K562 (cell line): ENCODE results near the gene EHBP1. TPM values are rescaled to one million over a fixed set of nuclear protein-coding genes. Genes with fewer than 3 reads are reported as not detected.

Source experiments
- ATAC-seq: fragments of 200-7000 bp; cut with Tn5 transposase; 3 replicates; pipeline ENCODE4 v1.9.1; 2020; ENCODE audit warnings: moderate library complexity
- BruUV-seq: library from RNA; stranded (reverse); fragments of 400-500 nt; replicated peaks from 2 replicates; lab custom pipeline; 2021; lab: Mats Ljungman, UMichigan
- CTCF ChIA-PET: fragments of 300-600 bp; formaldehyde crosslinking; extraction: SDS; loops from one replicate; lab custom pipeline; 2021; ENCODE audit warnings: low intra/inter-chr PET ratio; lab: Yijun Ruan, JAX
- POLR2A ChIA-PET: fragments of 300-600, 350-650 bp; sonication (Branson Sonifier 250); formaldehyde crosslinking; extraction: SDS; loops from one replicate; lab custom pipeline; 2021; ENCODE audit warnings: antibody characterized with exemption, inconsistent platforms; lab: Yijun Ruan, JAX
- DNase-seq, 4 experiments: peaks; one replicate each; pipeline versions ENCODE4 v3.0.0 to v3.0.0-alpha.2; 2011 to 2018; ENCODE audit warnings: low spot score in 3 of 4, mixed read lengths in 3 of 4; ENCODE audit errors: extremely low read depth in 1 of 4
- FAIRE-seq: peaks from 2 replicates; lab custom pipeline; 2011; peaks lifted over from hg19 to GRCh38; lab: Jason Lieb, UNC
- H2AFZ ChIP-seq: 2 replicates; pipeline ENCODE4 v1.6.0; 2011; ENCODE audit warnings: low read depth, low read length, control low read depth, inconsistent platforms
- H3K27ac ChIP-seq: fragments of 200-600 bp; 3 replicates; pipeline ENCODE4 v1.8.0; 2011; ENCODE audit warnings: low read depth, mild to moderate bottlenecking, control low read depth, inconsistent platforms, low read length, moderate library complexity, mixed read lengths; ENCODE audit errors: extremely low read depth
- H3K27me3 ChIP-seq, 2 experiments: fragments of 300-600 bp in 1 of 2; 2 replicates in 1 of 2; 3 replicates in 1 of 2; pipeline versions ENCODE4 v1.6.0 to v1.8.0; 2011; ENCODE audit warnings: inconsistent platforms in 2 of 2, low read length in 2 of 2, mild to moderate bottlenecking in 1 of 2, mixed read lengths in 1 of 2, moderate library complexity in 1 of 2; ENCODE audit not compliant: control insufficient read depth in 2 of 2, insufficient read depth in 2 of 2
- H3K36me3 ChIP-seq: fragments of 300-600 bp; 3 replicates; pipeline ENCODE4 v1.8.0; 2011; ENCODE audit warnings: mild to moderate bottlenecking, low read length, inconsistent platforms; ENCODE audit not compliant: control insufficient read depth, insufficient read depth
- H3K4me1 ChIP-seq, 2 experiments: fragments of 200-600 bp in 1 of 2; replicated peaks in 1 of 2; 2 replicates in 1 of 2; 3 replicates in 1 of 2; pipeline versions ENCODE4 v1.5.1 to v1.8.0; 2011; ENCODE audit warnings: inconsistent platforms in 2 of 2, low read length in 2 of 2, mild to moderate bottlenecking in 1 of 2, mixed read lengths in 1 of 2, moderate library complexity in 1 of 2; ENCODE audit not compliant: control insufficient read depth in 2 of 2, insufficient read depth in 2 of 2
- H3K4me2 ChIP-seq: 2 replicates; pipeline ENCODE4 v1.6.1; 2011; ENCODE audit warnings: low read length, control low read depth, inconsistent platforms, mixed read lengths; ENCODE audit not compliant: insufficient read depth
- H3K4me3 ChIP-seq: fragments of 200-600 bp; sonication (generic), shearing (Covaris generic); 2 replicates; pipeline ENCODE4 v1.5.1; 2016; ENCODE audit warnings: control low read depth, inconsistent platforms
- H3K79me2 ChIP-seq: fragments of 200-600 bp; 3 replicates; pipeline ENCODE4 v1.8.0; 2011; ENCODE audit warnings: low read length, inconsistent platforms; ENCODE audit not compliant: control insufficient read depth, insufficient read depth
- H3K9ac ChIP-seq, 2 experiments: 2 replicates each; pipeline versions ENCODE4 v1.6.0 to v1.6.1; 2011; ENCODE audit warnings: low read depth in 2 of 2, low read length in 2 of 2, control low read depth in 1 of 2, inconsistent platforms in 1 of 2, mild to moderate bottlenecking in 1 of 2, mixed read lengths in 1 of 2; ENCODE audit not compliant: insufficient read depth in 1 of 2
- H3K9me1 ChIP-seq: one replicate; pipeline ENCODE4 v1.6.0; 2011; ENCODE audit warnings: inconsistent platforms, mild to moderate bottlenecking, low read length, moderate library complexity; ENCODE audit not compliant: control insufficient read depth, insufficient read depth
- H3K9me3 ChIP-seq: replicated peaks from 2 replicates; pipeline ENCODE4 v1.5.1; 2011; ENCODE audit warnings: low read depth, low read length, inconsistent platforms; ENCODE audit not compliant: control insufficient read depth, insufficient read depth
- H4K20me1 ChIP-seq: replicated peaks from 2 replicates; pipeline ENCODE4 v1.6.1; 2011; ENCODE audit warnings: low read length, inconsistent platforms, mixed read lengths; ENCODE audit not compliant: control insufficient read depth, insufficient read depth
- OTX1 ChIP-seq: fragments of 450-650 bp; formaldehyde crosslinking; IDR thresholded peaks from 2 replicates; pipeline ENCODE4 v1.4.0; 2022; ENCODE audit warnings: mild to moderate bottlenecking
- POLR2G ChIP-seq: fragments of 200-400 bp; formaldehyde crosslinking; IDR thresholded peaks from 2 replicates; pipeline ENCODE4 v1.6.1; 2017; ENCODE audit warnings: low read depth, mild to moderate bottlenecking, antibody characterized with exemption, low read length, moderate library complexity
- RBFOX2 ChIP-seq: fragments of 200-400 bp; formaldehyde crosslinking; IDR thresholded peaks from 2 replicates; pipeline ENCODE4 v1.6.1; 2017; ENCODE audit warnings: low read depth, mild to moderate bottlenecking, low read length, moderate library complexity
- ZBTB2 ChIP-seq: fragments of 450-650 bp; IDR thresholded peaks from 2 replicates; pipeline ENCODE4 v1.6.1; 2016; ENCODE audit warnings: antibody characterized with exemption
- WGBS: fragments of 100-300 bp; shearing (Covaris generic); methylation state at CpG from one replicate; pipeline ENCODE4 v1.1.6; 2016; ENCODE audit warnings: low coverage, mixed read lengths; ENCODE audit not compliant: insufficient coverage; ENCODE audit errors: missing lambda C conversion rate; 5-methylcytosine and 5-hydroxymethylcytosine counted together
- in situ Hi-C: fragments of 300-500 bp; cut with MboI; formaldehyde crosslinking; loops from 4 replicates; pipeline ENCODE4 v1.15.0; 2018; ENCODE audit warnings: inconsistent platforms, mixed read lengths
- intact Hi-C: fragments of 100-400 bp; cut with micrococcal nuclease; formaldehyde crosslinking; loops from 2 replicates; pipeline ENCODE4 v1.14.2; 2022
- polyA plus RNA-seq, 8 experiments: library from polyadenylated mRNA; depleted of rRNA in 4 of 8; stranded (reverse) in 5 of 8; unstranded in 3 of 8; fragments of >200 nt; fragmentation: Nextera tagmentation in 2 of 8; fragmentation: Illumina TruSeq in 1 of 8; extraction: Ambion mirVana in 2 of 8; extraction: Trizol in 1 of 8; gene quantifications; 2 replicates each; pipeline versions ENCODE4 v1.2.1 to v1.2.3, GENCODE V29; 2011 to 2014; ENCODE audit warnings: inconsistent platforms in 1 of 8, missing spikeins in 1 of 8
- total RNA-seq, 7 experiments: library from RNA; depleted of rRNA in 6 of 7; stranded (reverse); fragments of >200 nt in 6 of 7; fragmentation: Illumina TruSeq in 2 of 7; extraction: Trizol in 2 of 7; gene quantifications; 2 replicates each; pipeline versions ENCODE4 v1.2.1 to v1.2.3, GENCODE V29; 2011 to 2021; ENCODE audit warnings: low replicate concordance in 1 of 7
- TF ChIP-seq, protein P1 (sequence below): sonication (generic); formaldehyde crosslinking; IDR thresholded peaks from 2 replicates; pipeline ENCODE4 v1.8.1; 2023; ENCODE audit warnings: mild to moderate bottlenecking, missing genetic modification reagents

Gene EHBP1
- total and polyA plus RNA-seq, 9 of the 15 experiments (the other 6 are each of a cell fraction or from before 2014, with no cell fraction given): 8.9 to 26.6 (median 19.3) TPM

- no TSS peak for BruUV-seq
- H3K9me3 ChIP-seq: peaks cover 9% of the 10 kb centered on the region
- POLR2A ChIA-PET: interaction anchor here (0.6 kb wide), 1 partner anchor 1044 kb away, joined by 3 read pairs; no protein-coding TSS in a partner anchor
- ATAC-seq (no peak), DNase-seq (no peak), FAIRE-seq (no peak)
- no peaks in the 10 kb centered on the region for H3K27me3 ChIP-seq
- H3K27ac ChIP-seq: no peak overlapping the region
- 95% methylated on average over 37 of the region's 63 CpGs for WGBS
- peaks cover 0 to 22% of the 10 kb centered on the region in 2 experiments; a peak in 2 of 5 replicates for H3K4me1 ChIP-seq
- CTCF ChIA-PET: no interaction called here
- H3K9me1 ChIP-seq: no peaks in the 10 kb centered on the region
- peaks cover 12% of the 10 kb centered on the region; the same call in 2 of the 3 replicates for H3K79me2 ChIP-seq
- peaks cover 43% of the 10 kb centered on the region; the same call in 1 of the 3 replicates for H3K36me3 ChIP-seq
- intact Hi-C loops (no loop called here), in situ Hi-C loops (no loop called here)
- no peak overlapping the region for H3K4me3 ChIP-seq
- TF ChIP-seq RBFOX2 (0 out of 2 replicates have a peak, but pooled peaks have one; percentile 27), POLR2G (0 out of 2 replicates have a peak, but pooled peaks have one; percentile 19), ZBTB2 (no peak), OTX1 (CRISPR knock-in tag) (peak; percentile 50; the same call in 1 of the 2 replicates)
- TF ChIP-seq, protein P1, sequence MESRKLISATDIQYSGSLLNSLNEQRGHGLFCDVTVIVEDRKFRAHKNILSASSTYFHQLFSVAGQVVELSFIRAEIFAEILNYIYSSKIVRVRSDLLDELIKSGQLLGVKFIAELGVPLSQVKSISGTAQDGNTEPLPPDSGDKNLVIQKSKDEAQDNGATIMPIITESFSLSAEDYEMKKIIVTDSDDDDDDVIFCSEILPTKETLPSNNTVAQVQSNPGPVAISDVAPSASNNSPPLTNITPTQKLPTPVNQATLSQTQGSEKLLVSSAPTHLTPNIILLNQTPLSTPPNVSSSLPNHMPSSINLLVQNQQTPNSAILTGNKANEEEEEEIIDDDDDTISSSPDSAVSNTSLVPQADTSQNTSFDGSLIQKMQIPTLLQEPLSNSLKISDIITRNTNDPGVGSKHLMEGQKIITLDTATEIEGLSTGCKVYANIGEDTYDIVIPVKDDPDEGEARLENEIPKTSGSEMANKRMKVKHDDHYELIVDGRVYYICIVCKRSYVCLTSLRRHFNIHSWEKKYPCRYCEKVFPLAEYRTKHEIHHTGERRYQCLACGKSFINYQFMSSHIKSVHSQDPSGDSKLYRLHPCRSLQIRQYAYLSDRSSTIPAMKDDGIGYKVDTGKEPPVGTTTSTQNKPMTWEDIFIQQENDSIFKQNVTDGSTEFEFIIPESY (CRISPR knock-in tag): peak; percentile 83
- no peak overlapping the region for H3K4me2 ChIP-seq
- H3K9ac ChIP-seq: no peak overlapping the region
- no peaks in the 10 kb centered on the region for H4K20me1 ChIP-seq
- no peak overlapping the region for H2AFZ ChIP-seq
Observed at GRCh38 chr2:63055226-63056106, 350.0 kb downstream of the EHBP1 start.
